Neural cell (in vitro differentiated cells): ENCODE results near the gene OSBP2. TPM values are rescaled to one million over a fixed set of nuclear protein-coding genes. Genes with fewer than 3 reads are reported as not detected.

ENCODE experiments used
- H2AFZ ChIP-seq: fragments of 200-600, 300-800 bp; sonication (generic), shearing (Covaris generic); 2 replicates; pipeline ENCODE4 v1.6.0; 2014; ENCODE audit warnings: low read depth, mild to moderate bottlenecking, antibody characterized with exemption, low read length, moderate library complexity
- H3F3A ChIP-seq: fragments of 200-600 bp; shearing (Covaris generic); 2 replicates; pipeline ENCODE4 v1.6.1; 2016; ENCODE audit warnings: mild to moderate bottlenecking, moderate library complexity, mixed read lengths, antibody characterized with exemption, low read length; ENCODE audit not compliant: insufficient read depth, poor library complexity, severe bottlenecking
- H3K27ac ChIP-seq: fragments of 200-600, 300-800 bp; sonication (generic), shearing (Covaris generic); 2 replicates; pipeline ENCODE4 v1.5.1; 2014; ENCODE audit warnings: mild to moderate bottlenecking, low read length, moderate library complexity
- H3K27me3 ChIP-seq: fragments of 300-800, 200-600 bp; sonication (generic), shearing (Covaris generic); 2 replicates; pipeline ENCODE4 v1.6.0; 2014; ENCODE audit warnings: mild to moderate bottlenecking, low read depth, low read length, moderate library complexity; ENCODE audit not compliant: insufficient read depth
- H3K36me3 ChIP-seq: fragments of 300-800, 200-600 bp; sonication (generic), shearing (Covaris generic); 2 replicates; pipeline ENCODE4 v1.5.1; 2014; ENCODE audit warnings: mild to moderate bottlenecking, antibody characterized with exemption, low read length, moderate library complexity; ENCODE audit not compliant: insufficient read depth
- H3K4me2 ChIP-seq: fragments of 300-800, 200-600 bp; sonication (generic), shearing (Covaris generic); 2 replicates; pipeline ENCODE4 v1.6.0; 2014; ENCODE audit warnings: mild to moderate bottlenecking, low read length
- H3K4me3 ChIP-seq: fragments of 300-800, 200-600 bp; sonication (generic), shearing (Covaris generic); 2 replicates; pipeline ENCODE4 v1.5.1; 2014; ENCODE audit warnings: mild to moderate bottlenecking, low read length, moderate library complexity
- H3K79me2 ChIP-seq: fragments of 200-600 bp; shearing (Covaris generic); replicated peaks from 2 replicates; pipeline ENCODE4 v1.6.0; 2014; ENCODE audit warnings: mild to moderate bottlenecking, low read length, moderate library complexity; ENCODE audit not compliant: insufficient read depth
- H3K9ac ChIP-seq: fragments of 300-800, 200-600 bp; sonication (generic), shearing (Covaris generic); 2 replicates; pipeline ENCODE4 v1.6.1; 2016; ENCODE audit warnings: mild to moderate bottlenecking, low read length, mixed read lengths
- H3K9me2 ChIP-seq: fragments of 200-600 bp; shearing (Covaris generic); 2 replicates; pipeline ENCODE4 v1.6.1; 2016; ENCODE audit warnings: mild to moderate bottlenecking, low read length, mixed read lengths; ENCODE audit not compliant: insufficient read depth
- H3K9me3 ChIP-seq: fragments of 200-600, 300-800 bp; sonication (generic), shearing (Covaris generic); 2 replicates; pipeline ENCODE4 v1.6.1; 2016; ENCODE audit warnings: mild to moderate bottlenecking, mixed run types, low read length, moderate library complexity, mixed read lengths
- H4K20me1 ChIP-seq: fragments of 200-600 bp; shearing (Covaris generic); 2 replicates; pipeline ENCODE4 v1.6.1; 2016; ENCODE audit warnings: mild to moderate bottlenecking, mixed run types; ENCODE audit not compliant: insufficient read depth
- EP300 ChIP-seq: fragments of 450-650 bp; conservative IDR thresholded peaks from 2 replicates; pipeline ENCODE4 v1.6.1; 2014; ENCODE audit warnings: antibody characterized with exemption, mild to moderate bottlenecking, moderate library complexity; ENCODE audit not compliant: poor library complexity, severe bottlenecking
- EZH2 ChIP-seq: fragments of 200-600, 300-800 bp; shearing (Covaris generic), sonication (generic); IDR thresholded peaks from 2 replicates; pipeline ENCODE4 v1.6.1; 2014; ENCODE audit warnings: antibody characterized with exemption, low read length, borderline replicate concordance, mild to moderate bottlenecking; ENCODE audit not compliant: insufficient read depth, poor library complexity, severe bottlenecking
- MXI1 ChIP-seq: fragments of 450-650 bp; conservative IDR thresholded peaks from 2 replicates; pipeline ENCODE4 v1.6.1; 2014; ENCODE audit warnings: antibody characterized with exemption, mild to moderate bottlenecking; ENCODE audit not compliant: poor library complexity, severe bottlenecking
- POLR2AphosphoS5 ChIP-seq: IDR thresholded peaks from 2 replicates; pipeline ENCODE4 v1.6.1; 2012
- RAD21 ChIP-seq: fragments of 450-650 bp; conservative IDR thresholded peaks from 2 replicates; pipeline ENCODE4 v1.6.1; 2014; ENCODE audit warnings: antibody characterized with exemption, mild to moderate bottlenecking, moderate library complexity
- REST ChIP-seq: IDR thresholded peaks from 2 replicates; pipeline ENCODE4 v1.6.1; 2012; ENCODE audit warnings: borderline replicate concordance
- SMC3 ChIP-seq: fragments of 450-650 bp; conservative IDR thresholded peaks from 2 replicates; pipeline ENCODE4 v1.6.1; 2014; ENCODE audit warnings: antibody characterized with exemption, mild to moderate bottlenecking, moderate library complexity; ENCODE audit not compliant: poor library complexity
- TAF1 ChIP-seq: IDR thresholded peaks from 2 replicates; pipeline ENCODE4 v1.6.1; 2012; ENCODE audit warnings: low read depth
- polyA plus RNA-seq: library from polyadenylated mRNA; depleted of rRNA; stranded (reverse); fragments of >200 nt; gene quantifications from 2 replicates; pipeline ENCODE4 v1.2.3, GENCODE V29; 2014
- TF ChIP-seq, protein P1 (sequence below): fragments of 450-650 bp; IDR thresholded peaks from 2 replicates; pipeline ENCODE4 v1.5.1; 2014; ENCODE audit warnings: antibody characterized with exemption, mild to moderate bottlenecking, moderate library complexity; ENCODE audit not compliant: poor library complexity, severe bottlenecking

OSBP2 gene
- polyA plus RNA-seq, 1 donor from 2014 or later = 8.7 TPM

DNA sequence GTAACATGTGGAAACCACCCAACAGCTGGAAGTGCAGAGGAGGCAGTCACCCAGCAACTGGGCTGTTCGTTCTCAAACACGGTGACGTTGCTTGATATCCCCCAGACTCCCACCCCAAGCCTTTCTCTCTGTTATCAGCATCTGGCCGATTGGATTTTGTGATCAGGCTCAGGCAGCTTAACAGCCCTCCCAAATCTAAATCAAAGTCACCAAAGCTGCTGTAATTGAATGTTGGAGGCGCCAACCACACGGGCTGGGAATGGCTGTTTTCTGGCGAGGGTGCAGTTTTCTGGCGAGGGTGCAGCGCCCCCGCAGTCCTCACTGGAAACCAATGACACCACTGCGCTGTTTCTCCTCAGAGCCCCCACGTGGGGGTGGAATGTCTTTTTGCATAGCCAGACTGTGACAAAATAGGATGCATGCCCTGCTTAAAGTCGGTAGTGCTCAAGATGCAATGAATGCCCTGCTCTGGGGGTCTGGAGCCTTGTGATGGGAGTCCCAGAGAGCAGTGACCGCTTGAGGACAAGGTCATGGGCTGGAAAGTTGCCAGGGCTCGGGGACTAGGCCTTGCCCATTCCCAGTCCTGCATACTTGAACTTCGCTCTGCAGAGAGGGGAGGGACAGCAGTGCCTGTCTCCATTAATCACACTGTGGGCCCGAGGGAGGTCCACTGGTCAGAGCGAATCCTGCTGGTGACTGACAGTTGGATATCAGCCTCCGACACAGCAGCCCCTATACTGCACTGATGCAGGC, 168.6 kb downstream of the OSBP2 start:
- H3K27me3 ChIP-seq = no peaks in the 10 kb centered on the region
- no peaks in the 10 kb centered on the region for H3K79me2 ChIP-seq
- no peaks in the 10 kb centered on the region for H3K36me3 ChIP-seq
- H3K9ac ChIP-seq = no peak overlapping the region
- H3K4me3 ChIP-seq = no peak overlapping the region
- no peak overlapping the region for H3K4me2 ChIP-seq
- no peaks in the 10 kb centered on the region for H3F3A ChIP-seq
- no peak overlapping the region for H2AFZ ChIP-seq
- TF ChIP-seq EP300 = no peak
- TF ChIP-seq MXI1 = no peak
- TF ChIP-seq RAD21 = no peak
- no peak for TF ChIP-seq TAF1
- TF ChIP-seq SMC3 = no peak
- TF ChIP-seq REST = no peak
- no peak for TF ChIP-seq POLR2AphosphoS5
- TF ChIP-seq, protein P1, sequence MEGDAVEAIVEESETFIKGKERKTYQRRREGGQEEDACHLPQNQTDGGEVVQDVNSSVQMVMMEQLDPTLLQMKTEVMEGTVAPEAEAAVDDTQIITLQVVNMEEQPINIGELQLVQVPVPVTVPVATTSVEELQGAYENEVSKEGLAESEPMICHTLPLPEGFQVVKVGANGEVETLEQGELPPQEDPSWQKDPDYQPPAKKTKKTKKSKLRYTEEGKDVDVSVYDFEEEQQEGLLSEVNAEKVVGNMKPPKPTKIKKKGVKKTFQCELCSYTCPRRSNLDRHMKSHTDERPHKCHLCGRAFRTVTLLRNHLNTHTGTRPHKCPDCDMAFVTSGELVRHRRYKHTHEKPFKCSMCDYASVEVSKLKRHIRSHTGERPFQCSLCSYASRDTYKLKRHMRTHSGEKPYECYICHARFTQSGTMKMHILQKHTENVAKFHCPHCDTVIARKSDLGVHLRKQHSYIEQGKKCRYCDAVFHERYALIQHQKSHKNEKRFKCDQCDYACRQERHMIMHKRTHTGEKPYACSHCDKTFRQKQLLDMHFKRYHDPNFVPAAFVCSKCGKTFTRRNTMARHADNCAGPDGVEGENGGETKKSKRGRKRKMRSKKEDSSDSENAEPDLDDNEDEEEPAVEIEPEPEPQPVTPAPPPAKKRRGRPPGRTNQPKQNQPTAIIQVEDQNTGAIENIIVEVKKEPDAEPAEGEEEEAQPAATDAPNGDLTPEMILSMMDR = no peak
- TF ChIP-seq EZH2 = no peak
- no peak overlapping the region for H3K27ac ChIP-seq
- no peaks in the 10 kb centered on the region for H3K9me2 ChIP-seq
- H3K9me3 ChIP-seq = no peaks in the 10 kb centered on the region
- H4K20me1 ChIP-seq = no peaks in the 10 kb centered on the region

GRCh38 chr22:30864441-30865420, 170.1 kb downstream of the OSBP2 start:
- H3K36me3 ChIP-seq = no peaks in the 10 kb centered on the region
- no peak overlapping the region for H2AFZ ChIP-seq
- H3K9me3 ChIP-seq = no peaks in the 10 kb centered on the region
- H4K20me1 ChIP-seq = no peaks in the 10 kb centered on the region
- no peak overlapping the region for H3K9ac ChIP-seq
- H3F3A ChIP-seq = no peaks in the 10 kb centered on the region
- no peaks in the 10 kb centered on the region for H3K27me3 ChIP-seq
- H3K9me2 ChIP-seq = no peaks in the 10 kb centered on the region
- no peak overlapping the region for H3K4me3 ChIP-seq
- TF ChIP-seq SMC3 (no peak), EP300 (no peak), REST (no peak), EZH2 (no peak), POLR2AphosphoS5 (no peak), RAD21 (no peak), MXI1 (no peak)
- TF ChIP-seq, protein P1 = no peak
- H3K79me2 ChIP-seq = no peaks in the 10 kb centered on the region
- no peak overlapping the region for H3K27ac ChIP-seq
- no peak overlapping the region for H3K4me2 ChIP-seq
